Endothelial cell of umbilical vein (primary cell): ENCODE results near the gene AUH. TPM values are rescaled to one million over a fixed set of nuclear protein-coding genes. Genes with fewer than 3 reads are reported as not detected.

ENCODE experiments used
- BruUV-seq: library from RNA; stranded (reverse); fragments of 400-500 nt; replicated peaks from 2 replicates; lab custom pipeline; 2021; lab: Mats Ljungman, UMichigan
- CTCF ChIA-PET: fragments of 300-600, 350-600 bp; sonication (Branson Sonifier 250); formaldehyde crosslinking; loops from one replicate; lab custom pipeline; 2021; ENCODE audit warnings: antibody characterized with exemption, inconsistent platforms; lab: Charles Lee
- POLR2A ChIA-PET: fragments of 300-600, 350-600 bp; sonication (Branson Sonifier 250); formaldehyde crosslinking; loops from one replicate; lab custom pipeline; 2021; ENCODE audit warnings: antibody characterized with exemption, inconsistent platforms; lab: Charles Lee
- DNase-seq: peaks from one replicate; pipeline ENCODE4 v3.0.0-alpha.2; 2011; ENCODE audit warnings: low read depth, low spot score
- FAIRE-seq: peaks from 2 replicates; lab custom pipeline; 2011; peaks lifted over from hg19 to GRCh38; lab: Jason Lieb, UNC
- H2AFZ ChIP-seq: 2 replicates; pipeline ENCODE4 v1.6.0; 2012; ENCODE audit warnings: low read depth, low read length, control low read depth, inconsistent platforms
- H3K27ac ChIP-seq: 2 replicates; pipeline ENCODE4 v1.5.1; 2011; ENCODE audit warnings: low read depth, mild to moderate bottlenecking, control low read depth, low read length, moderate library complexity; ENCODE audit not compliant: insufficient read depth
- H3K27me3 ChIP-seq, 2 experiments: 2 replicates each; pipeline versions ENCODE4 v1.6.0 to v1.6.1; 2011; ENCODE audit warnings: low read length in 2 of 2, mixed read lengths in 1 of 2; ENCODE audit not compliant: control insufficient read depth in 2 of 2, insufficient read depth in 2 of 2
- H3K36me3 ChIP-seq, 2 experiments: 2 replicates in 1 of 2; 3 replicates in 1 of 2; pipeline ENCODE4 v1.5.1; 2011; ENCODE audit warnings: low read length in 2 of 2, mild to moderate bottlenecking in 1 of 2, moderate library complexity in 1 of 2; ENCODE audit not compliant: control insufficient read depth in 2 of 2, insufficient read depth in 2 of 2; ENCODE audit errors: extremely low read depth in 1 of 2
- H3K4me1 ChIP-seq: 3 replicates; pipeline ENCODE4 v1.5.1; 2011; ENCODE audit warnings: mild to moderate bottlenecking, low read length; ENCODE audit not compliant: control insufficient read depth, insufficient read depth; ENCODE audit errors: extremely low read depth
- H3K4me2 ChIP-seq: 2 replicates; pipeline ENCODE4 v1.6.1; 2011; ENCODE audit warnings: low read length, control low read depth, mixed read lengths; ENCODE audit not compliant: insufficient read depth
- H3K4me3 ChIP-seq, 3 experiments: fragments of 200-600 bp in 1 of 3; sonication (generic), shearing (Covaris generic) in 1 of 3; replicated peaks in 1 of 3; 2 replicates each; pipeline ENCODE4 v1.5.1; 2011 to 2016; ENCODE audit warnings: control low read depth in 3 of 3, low read length in 3 of 3, mild to moderate bottlenecking in 2 of 3, inconsistent platforms in 1 of 3, low read depth in 1 of 3, moderate library complexity in 1 of 3; ENCODE audit not compliant: insufficient read depth in 1 of 3
- H3K79me2 ChIP-seq: 2 replicates; pipeline ENCODE4 v1.6.0; 2012; ENCODE audit warnings: low read length, inconsistent platforms; ENCODE audit not compliant: control insufficient read depth, insufficient read depth
- H3K9ac ChIP-seq: replicated peaks from 2 replicates; pipeline ENCODE3; 2011; ENCODE audit warnings: low read length, control low read depth; ENCODE audit not compliant: insufficient read depth; ENCODE audit errors: extremely low read depth
- H3K9me1 ChIP-seq: replicated peaks from 3 replicates; pipeline ENCODE4 v1.6.0; 2011; ENCODE audit warnings: mild to moderate bottlenecking, low read length; ENCODE audit not compliant: control insufficient read depth, insufficient read depth; ENCODE audit errors: extremely low read depth
- H3K9me3 ChIP-seq: replicated peaks from 2 replicates; pipeline ENCODE4 v1.5.1; 2012; ENCODE audit warnings: low read length, inconsistent platforms; ENCODE audit not compliant: control insufficient read depth, insufficient read depth
- H4K20me1 ChIP-seq: replicated peaks from 2 replicates; pipeline ENCODE3; 2011; ENCODE audit warnings: mild to moderate bottlenecking, low read length; ENCODE audit not compliant: control insufficient read depth, insufficient read depth; ENCODE audit errors: extremely low read depth
- EZH2 ChIP-seq: IDR thresholded peaks from 2 replicates; pipeline ENCODE4 v1.6.1; 2012; ENCODE audit warnings: borderline replicate concordance, low read depth, mild to moderate bottlenecking, moderate library complexity, low read length, inconsistent platforms; ENCODE audit not compliant: severe bottlenecking
- FOS ChIP-seq: IDR thresholded peaks from 2 replicates; pipeline ENCODE4 v1.6.1; 2011; ENCODE audit warnings: mild to moderate bottlenecking, low read length, moderate library complexity, borderline replicate concordance; ENCODE audit not compliant: insufficient read depth
- GATA2 ChIP-seq: IDR thresholded peaks from 2 replicates; pipeline ENCODE4 v1.7.0; 2011; ENCODE audit warnings: low read depth, mild to moderate bottlenecking, moderate library complexity, mixed read lengths, low read length; ENCODE audit not compliant: insufficient read length, insufficient read depth
- JUN ChIP-seq: IDR thresholded peaks from 2 replicates; pipeline ENCODE4 v1.6.1; 2011; ENCODE audit warnings: borderline replicate concordance, low read depth; ENCODE audit not compliant: insufficient read length, insufficient read depth
- MYC ChIP-seq: IDR thresholded peaks from one replicate; pipeline ENCODE4 v1.6.1; 2011; ENCODE audit warnings: mild to moderate bottlenecking, low read depth, low read length
- POLR2A ChIP-seq: IDR thresholded peaks from 2 replicates; pipeline ENCODE4 v1.6.1; 2012; ENCODE audit warnings: low read depth, mild to moderate bottlenecking, control low read depth, low read length
- POLR2AphosphoS5 ChIP-seq: IDR thresholded peaks from 2 replicates; pipeline ENCODE4 v1.6.1; 2012; ENCODE audit warnings: low read depth, mild to moderate bottlenecking, control low read depth, low read length, moderate library complexity; ENCODE audit not compliant: insufficient read depth
- dilution Hi-C: fragments of 300-500 bp; cut with MboI; formaldehyde crosslinking; loops from one replicate; pipeline ENCODE4 v1.15.0; 2019; ENCODE audit warnings: low sequenced_read_pairs; ENCODE audit not compliant: extremely low pct_ligation_motif_present
- intact Hi-C: fragments of 100-400 bp; cut with micrococcal nuclease; formaldehyde crosslinking; loops from one replicate; pipeline ENCODE4 v1.10.0; 2022
- polyA plus RNA-seq, 4 experiments: library from polyadenylated mRNA; depleted of rRNA in 3 of 4; stranded (reverse) in 3 of 4; unstranded in 1 of 4; fragments of >200 nt; gene quantifications; 2 replicates each; pipeline versions ENCODE4 v1.2.1 to v1.2.3, GENCODE V29; 2011 to 2012; ENCODE audit warnings: missing spikeins in 1 of 4
- total RNA-seq: library from RNA; stranded (reverse); gene quantifications from 2 replicates; pipeline ENCODE4 v1.2.3, GENCODE V29; 2021
- TF ChIP-seq, protein P1 (sequence below): IDR thresholded peaks from 2 replicates; pipeline ENCODE4 v1.6.1; 2011; ENCODE audit not compliant: insufficient read depth, insufficient read length
- TF ChIP-seq, protein P2 (sequence below), 2 donors: IDR thresholded peaks; 1 replicate in 1 of 2; 2 replicates in 1 of 2; pipeline ENCODE4 v1.5.1; 2011; ENCODE audit warnings: low read length in 2 of 2, mild to moderate bottlenecking in 2 of 2, moderate library complexity in 2 of 2, control low read depth in 1 of 2, inconsistent platforms in 1 of 2, low read depth in 1 of 2; ENCODE audit not compliant: insufficient read depth in 1 of 2; ENCODE audit errors: extremely low read depth in 1 of 2

The AUH gene
- total and polyA plus RNA-seq, 2 donors (not counting 3 experiments of a cell fraction or from before 2014, with no cell fraction given): 2.3 to 9.2 TPM

DNA sequence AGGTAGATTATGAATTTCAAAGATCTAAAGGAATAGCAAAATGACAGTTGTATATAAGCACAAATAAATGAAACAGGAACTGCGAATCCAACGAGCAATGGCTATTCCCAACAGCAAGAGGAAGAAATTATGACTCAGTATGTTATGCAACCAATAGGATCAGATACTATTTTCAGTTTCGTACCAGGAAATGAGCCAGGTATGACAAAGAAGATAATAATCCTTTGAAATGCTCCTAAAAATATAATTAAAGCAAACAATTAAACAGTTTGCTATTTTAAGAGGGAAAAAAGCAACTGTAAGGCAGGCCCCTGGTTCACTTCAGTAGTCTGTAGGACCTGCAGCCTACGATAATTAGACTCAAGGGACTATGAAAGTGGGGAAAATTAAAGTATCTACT lies 58.9 kb downstream of the AUH start:
- peak; percentile 69 for TF ChIP-seq GATA2
- peak; percentile 96 for TF ChIP-seq FOS
- TF ChIP-seq EZH2: no peak
- TF ChIP-seq JUN: peak; percentile 92
- TF ChIP-seq POLR2AphosphoS5: peak; percentile 52
- peak overlapping the region; percentile 69 for H3K27ac ChIP-seq
- H2AFZ ChIP-seq: no peak overlapping the region
- no peaks in the 10 kb centered on the region for H4K20me1 ChIP-seq
- H3K9me3 ChIP-seq: no peaks in the 10 kb centered on the region
- peak overlapping the region; percentile 82 for H3K4me2 ChIP-seq
- peak; percentile 76 for DNase-seq
- H3K9ac ChIP-seq: no peak overlapping the region
- no TSS peak for BruUV-seq
- no peaks in the 10 kb centered on the region for H3K27me3 ChIP-seq
- peak; percentile 74 for FAIRE-seq
- no peaks in the 10 kb centered on the region for H3K79me2 ChIP-seq
- H3K9me1 ChIP-seq: no peaks in the 10 kb centered on the region
- ChIA-PET CTCF (no interaction called here), POLR2A (no interaction called here)
- H3K36me3 ChIP-seq: no peaks in the 10 kb centered on the region
- H3K4me1 ChIP-seq: peaks cover 9% of the 10 kb centered on the region
- dilution Hi-C loops: no loop called here
- intact Hi-C loops: loop anchor here (1.0 to 5.0 kb wide), 3 partner anchors 110 to 266 kb away; partner anchors contain the start of gene NFIL3
- H3K4me3 ChIP-seq: no peak overlapping the region

DNA sequence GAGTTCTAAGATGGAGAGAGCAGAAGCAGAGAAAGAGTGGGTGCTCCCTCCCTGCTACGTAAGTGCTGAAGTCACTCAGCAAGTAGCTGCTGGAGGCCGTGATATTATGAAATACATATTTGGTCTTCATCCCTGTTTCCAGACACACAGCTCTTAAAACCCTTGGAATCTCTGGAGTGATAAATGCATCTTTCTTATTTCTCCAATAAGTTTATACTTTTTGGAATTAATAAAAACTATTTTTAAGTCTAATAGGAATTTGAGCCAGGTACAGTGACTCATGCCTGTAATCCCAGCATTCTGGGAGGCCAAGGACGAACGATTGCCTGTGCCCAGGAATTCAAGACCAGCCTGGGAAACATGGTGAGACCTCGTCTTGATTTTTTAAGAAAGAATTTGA lies 60.6 kb downstream of the AUH start:
- CTCF ChIA-PET: no interaction called here
- Histone ChIP-seq H3K4me1 (peaks cover 9% of the 10 kb centered on the region), H3K9me1 (no peaks in the 10 kb centered on the region), H3K9me3 (no peaks in the 10 kb centered on the region), H2AFZ (no peak overlapping the region), H3K4me2 (no peak overlapping the region), H3K27me3 (no peaks in the 10 kb centered on the region), H3K79me2 (no peaks in the 10 kb centered on the region), H3K36me3 (no peaks in the 10 kb centered on the region), H3K27ac (no peak overlapping the region), H3K9ac (no peak overlapping the region), H4K20me1 (no peaks in the 10 kb centered on the region), H3K4me3 (no peak overlapping the region)
- dilution Hi-C loops: no loop called here
- intact Hi-C loops: loop anchor here (5.0 kb wide), 2 partner anchors 121 to 264 kb away; partner anchors contain the start of gene NFIL3
- no peak for DNase-seq
- BruUV-seq: no TSS peak
- POLR2A ChIA-PET: no interaction called here
- TF ChIP-seq POLR2A: no peak
- no peak for TF ChIP-seq POLR2AphosphoS5
- TF ChIP-seq JUN: no peak
- no peak for TF ChIP-seq FOS
- no peak for TF ChIP-seq EZH2
- TF ChIP-seq, protein P1, sequence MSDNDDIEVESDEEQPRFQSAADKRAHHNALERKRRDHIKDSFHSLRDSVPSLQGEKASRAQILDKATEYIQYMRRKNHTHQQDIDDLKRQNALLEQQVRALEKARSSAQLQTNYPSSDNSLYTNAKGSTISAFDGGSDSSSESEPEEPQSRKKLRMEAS: no peak
- TF ChIP-seq MYC: no peak
- no peak for TF ChIP-seq GATA2
- TF ChIP-seq, protein P2, sequence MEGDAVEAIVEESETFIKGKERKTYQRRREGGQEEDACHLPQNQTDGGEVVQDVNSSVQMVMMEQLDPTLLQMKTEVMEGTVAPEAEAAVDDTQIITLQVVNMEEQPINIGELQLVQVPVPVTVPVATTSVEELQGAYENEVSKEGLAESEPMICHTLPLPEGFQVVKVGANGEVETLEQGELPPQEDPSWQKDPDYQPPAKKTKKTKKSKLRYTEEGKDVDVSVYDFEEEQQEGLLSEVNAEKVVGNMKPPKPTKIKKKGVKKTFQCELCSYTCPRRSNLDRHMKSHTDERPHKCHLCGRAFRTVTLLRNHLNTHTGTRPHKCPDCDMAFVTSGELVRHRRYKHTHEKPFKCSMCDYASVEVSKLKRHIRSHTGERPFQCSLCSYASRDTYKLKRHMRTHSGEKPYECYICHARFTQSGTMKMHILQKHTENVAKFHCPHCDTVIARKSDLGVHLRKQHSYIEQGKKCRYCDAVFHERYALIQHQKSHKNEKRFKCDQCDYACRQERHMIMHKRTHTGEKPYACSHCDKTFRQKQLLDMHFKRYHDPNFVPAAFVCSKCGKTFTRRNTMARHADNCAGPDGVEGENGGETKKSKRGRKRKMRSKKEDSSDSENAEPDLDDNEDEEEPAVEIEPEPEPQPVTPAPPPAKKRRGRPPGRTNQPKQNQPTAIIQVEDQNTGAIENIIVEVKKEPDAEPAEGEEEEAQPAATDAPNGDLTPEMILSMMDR (IDR thresholded peaks at IDR 0.05; ENCODE audit: extremely low read depth in 1 of 2, insufficient read depth in 1 of 2, low read depth in 1 of 2, low read length in 2 of 2): no peak
- no peak for FAIRE-seq
